OCI-LY7 (cell line): ENCODE data around the gene ARHGAP18. TPM values are rescaled to one million over a fixed set of nuclear protein-coding genes. Genes with fewer than 3 reads are reported as not detected.
A peak's percentile ranks its signal among the peaks of the same experiment; 100 is the strongest.

Experiments used
- BruUV-seq: library from RNA; stranded (reverse); fragments of 400-500 nt; replicated peaks from 2 replicates; lab custom pipeline; 2021; lab: Mats Ljungman, UMichigan
- CTCF ChIA-PET: fragments of 300-600 bp; sonication (Branson Sonifier 250); formaldehyde crosslinking; loops from one replicate; lab custom pipeline; 2022; ENCODE audit warnings: antibody characterized with exemption; ENCODE audit not compliant: unreplicated experiment; lab: Charles Lee
- POLR2A ChIA-PET: fragments of 300-600 bp; sonication (Branson Sonifier 250); formaldehyde crosslinking; loops from one replicate; lab custom pipeline; 2022; ENCODE audit warnings: antibody characterized with exemption; lab: Charles Lee
- DNase-seq: peaks from one replicate; pipeline ENCODE4 v3.0.0-alpha.2; 2015; ENCODE audit warnings: low spot score
- H2AFZ ChIP-seq: fragments of 200-600 bp; sonication (generic), shearing (Covaris generic); 2 replicates; pipeline ENCODE4 v1.6.1; 2014; ENCODE audit warnings: mild to moderate bottlenecking, antibody characterized with exemption, low read length, moderate library complexity
- H3K27ac ChIP-seq: fragments of 200-600 bp; sonication (generic); 2 replicates; pipeline ENCODE4 v1.5.1; 2014; ENCODE audit warnings: mixed run types, low read depth, mild to moderate bottlenecking, moderate library complexity, low read length, inconsistent platforms; ENCODE audit not compliant: poor library complexity, severe bottlenecking
- H3K36me3 ChIP-seq: fragments of 200-600 bp; sonication (generic); 2 replicates; pipeline ENCODE4 v1.6.1; 2014; ENCODE audit warnings: mild to moderate bottlenecking, antibody characterized with exemption, low read length, moderate library complexity, mixed read lengths; ENCODE audit not compliant: insufficient read depth
- H3K4me1 ChIP-seq: fragments of 200-600 bp; sonication (generic); 2 replicates; pipeline ENCODE4 v1.5.1; 2014; ENCODE audit warnings: mild to moderate bottlenecking, low read length; ENCODE audit not compliant: insufficient read depth, poor library complexity, severe bottlenecking
- H3K4me2 ChIP-seq: fragments of 200-600 bp; sonication (generic); 2 replicates; pipeline ENCODE4 v1.6.1; 2014; ENCODE audit warnings: mild to moderate bottlenecking, low read length
- H3K4me3 ChIP-seq: fragments of 200-600 bp; sonication (generic); 2 replicates; pipeline ENCODE4 v1.5.1; 2014; ENCODE audit warnings: mild to moderate bottlenecking, low read depth, low read length; ENCODE audit not compliant: poor library complexity, severe bottlenecking
- H3K79me2 ChIP-seq: fragments of 200-600 bp; sonication (generic); 2 replicates; pipeline ENCODE4 v1.6.1; 2016; ENCODE audit warnings: low read depth, mild to moderate bottlenecking, low read length, moderate library complexity, mixed read lengths; ENCODE audit not compliant: insufficient read depth
- H3K9me2 ChIP-seq: fragments of 200-600 bp; sonication (generic); 2 replicates; pipeline ENCODE4 v1.6.1; 2016; ENCODE audit warnings: mild to moderate bottlenecking, low read length, mixed read lengths; ENCODE audit not compliant: insufficient read depth
- H3K9me3 ChIP-seq: fragments of 200-600 bp; sonication (generic); 2 replicates; pipeline ENCODE4 v1.6.1; 2014; ENCODE audit warnings: mild to moderate bottlenecking, mixed run types, low read length, mixed read lengths
- H4K20me1 ChIP-seq: fragments of 200-600 bp; sonication (generic); 2 replicates; pipeline ENCODE4 v1.6.1; 2014; ENCODE audit warnings: mild to moderate bottlenecking, antibody characterized with exemption, low read length, moderate library complexity, mixed read lengths; ENCODE audit not compliant: insufficient read depth
- CTCF ChIP-seq: fragments of 200-600 bp; sonication (generic); conservative IDR thresholded peaks from 2 replicates; pipeline ENCODE4 v1.5.1; 2014; ENCODE audit warnings: mild to moderate bottlenecking, antibody characterized with exemption, low read length, moderate library complexity, mixed read lengths
- EZH2phosphoT487 ChIP-seq: fragments of 200-600 bp; sonication (generic); IDR thresholded peaks from 2 replicates; pipeline ENCODE4 v1.6.1; 2018; ENCODE audit warnings: low read depth, borderline replicate concordance, mild to moderate bottlenecking, mixed run types, antibody characterized with exemption, low read length, moderate library complexity, mixed read lengths
- intact Hi-C: fragments of 100-400 bp; cut with micrococcal nuclease; formaldehyde crosslinking; loops from one replicate; pipeline ENCODE4 v1.10.0; 2022; ENCODE audit not compliant: unreplicated experiment
- total RNA-seq, 2 experiments: library from RNA; depleted of rRNA in 1 of 2; stranded (reverse); fragments of >200 nt in 1 of 2; shearing (Covaris generic) in 1 of 2; gene quantifications; 2 replicates each; pipeline ENCODE4 v1.2.3, GENCODE V29; 2014 to 2022

The ARHGAP18 gene
- total RNA-seq, 2 experiments from 2014 or later, result 4.8 to 7.5 TPM

GRCh38 chr6:129691043-129691640 is 18.8 kb downstream of the ARHGAP18 start:
- POLR2A ChIA-PET, result interaction anchor here (1.0 kb wide), 1 partner anchor 8 kb away, joined by 3 read pairs; no protein-coding TSS in a partner anchor
- CTCF ChIA-PET, result no interaction called here
- H2AFZ ChIP-seq, result no peak overlapping the region
- H4K20me1 ChIP-seq, result no peaks in the 10 kb centered on the region
- H3K9me3 ChIP-seq, result no peaks in the 10 kb centered on the region
- H3K4me2 ChIP-seq, result no peak overlapping the region
- no peak overlapping the region for H3K27ac ChIP-seq
- intact Hi-C loops, result no loop called here
- no peaks in the 10 kb centered on the region for H3K36me3 ChIP-seq
- no peak overlapping the region for H3K4me3 ChIP-seq
- no peaks in the 10 kb centered on the region for H3K9me2 ChIP-seq
- DNase-seq, result no peak
- H3K4me1 ChIP-seq, result peaks cover 24% of the 10 kb centered on the region
- no TSS peak for BruUV-seq
- no peak for TF ChIP-seq EZH2phosphoT487
- no peak for TF ChIP-seq CTCF
- no peaks in the 10 kb centered on the region for H3K79me2 ChIP-seq

GRCh38 chr6:129686941-129687627 is 22.9 kb downstream of the ARHGAP18 start:
- H3K27ac ChIP-seq, result peak overlapping the region; percentile 0
- ChIA-PET POLR2A (interaction anchor here (0.6 to 1.9 kb wide), 6 partner anchors 9 to 57 kb away, joined by 3 to 6 read pairs (median 5); partner anchors contain the start of gene ARHGAP18), CTCF (no interaction called here)
- no TSS peak for BruUV-seq
- H4K20me1 ChIP-seq, result no peaks in the 10 kb centered on the region
- no peaks in the 10 kb centered on the region for H3K79me2 ChIP-seq
- peaks cover 53% of the 10 kb centered on the region for H3K4me1 ChIP-seq
- no peak for TF ChIP-seq CTCF
- TF ChIP-seq EZH2phosphoT487, result no peak
- peak overlapping the region; percentile 48 for H3K4me2 ChIP-seq
- H3K36me3 ChIP-seq, result no peaks in the 10 kb centered on the region
- no peaks in the 10 kb centered on the region for H3K9me2 ChIP-seq
- peak overlapping the region; percentile 2 for H3K4me3 ChIP-seq
- DNase-seq, result peak; percentile 54
- H3K9me3 ChIP-seq, result no peaks in the 10 kb centered on the region
- 0 out of 2 replicates have a peak overlapping the region, but pooled peaks have one; percentile 3 for H2AFZ ChIP-seq
- intact Hi-C loops, result loop anchor here (2.0 kb wide), 1 partner anchor 62 kb away; no protein-coding TSS in a partner anchor
